Liver (tissue), 3 donors: ENCODE measurements around the gene NUP93.

Experiments
- CTCF ChIP-seq: fragments of 150-350 bp; IDR thresholded peaks from 2 replicates; pipeline ENCODE4 v1.5.1; 2017; ENCODE audit warnings: improper control_type of control experiment, low read depth, low read length; ENCODE audit not compliant: missing input control
- MAX ChIP-seq: IDR thresholded peaks from 2 replicates; pipeline ENCODE4 v1.6.1; 2016; ENCODE audit warnings: antibody characterized with exemption
- SP1 ChIP-seq: IDR thresholded peaks from 2 replicates; pipeline ENCODE4 v1.6.1; 2018; ENCODE audit warnings: antibody characterized with exemption, mild to moderate bottlenecking
- donor health status: healthy.
- donor health status: healthy.

- no peak for TF ChIP-seq CTCF
- TF ChIP-seq SP1: no peak
- TF ChIP-seq MAX: no peak
These were observed 28.5 kb downstream of the NUP93 start for GRCh38 chr16:56758432-56758831.
